GOT3 (cell line): ENCODE measurements around the gene ELF1.

Experiments
- DNase-seq: peaks from one replicate; lab custom pipeline; 2025; ENCODE audit warnings: mixed read lengths; lab: John Stamatoyannopoulos, UW

Gene ELF1

DNA sequence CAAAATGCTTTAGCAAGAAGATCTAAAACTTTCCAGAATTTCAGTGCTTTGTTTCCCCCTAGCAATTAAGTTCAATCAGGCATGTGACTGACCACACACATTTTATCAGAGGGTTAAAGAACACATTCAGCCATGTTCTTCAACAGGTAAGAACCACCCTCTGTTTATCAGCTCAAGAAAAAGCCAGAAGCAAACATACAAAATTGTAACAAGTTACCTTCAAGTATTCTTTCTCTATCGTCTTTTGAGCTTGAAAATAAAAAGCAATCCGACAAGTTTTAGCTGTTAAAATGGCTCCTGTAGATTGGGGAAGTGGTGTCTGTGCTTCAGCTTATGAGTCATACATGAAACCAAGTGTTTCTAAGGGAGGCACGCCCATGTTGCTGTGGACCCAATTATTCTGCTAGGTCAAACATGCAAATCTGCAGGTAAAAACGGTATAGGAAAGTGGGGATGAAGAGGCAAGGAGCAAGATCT, at the start of gene ELF1:
Gene ELF1, minus strand, starts transcription at position 306 of the 477 bp plus-strand sequence. CDS start 37,262 bp downstream, outside the sequence.
- no peak for DNase-seq

DNA sequence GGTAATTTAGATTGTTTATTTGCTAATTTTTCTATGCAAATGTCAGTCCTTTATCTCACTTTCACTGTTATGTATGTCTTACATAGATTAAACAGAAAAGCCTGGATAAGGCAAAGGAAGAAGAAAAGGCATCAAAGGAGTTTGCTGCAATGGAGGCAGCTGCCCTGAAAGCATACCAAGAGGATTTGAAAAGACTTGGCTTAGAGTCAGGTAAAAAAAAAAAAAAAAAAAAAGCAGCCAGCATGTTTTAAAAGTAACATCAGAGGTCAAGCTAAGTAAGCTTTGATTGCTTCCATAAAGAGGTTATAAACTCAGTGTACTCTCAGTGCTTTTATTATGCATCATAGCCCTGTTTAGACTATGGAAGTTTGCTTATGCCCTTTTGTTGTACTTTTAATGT, 46.0 kb upstream of the ELF1 start:
- no peak for DNase-seq

GRCh38 chr13:41064493-41064892, 45.4 kb upstream of the ELF1 start:
- DNase-seq, result no peak

DNA sequence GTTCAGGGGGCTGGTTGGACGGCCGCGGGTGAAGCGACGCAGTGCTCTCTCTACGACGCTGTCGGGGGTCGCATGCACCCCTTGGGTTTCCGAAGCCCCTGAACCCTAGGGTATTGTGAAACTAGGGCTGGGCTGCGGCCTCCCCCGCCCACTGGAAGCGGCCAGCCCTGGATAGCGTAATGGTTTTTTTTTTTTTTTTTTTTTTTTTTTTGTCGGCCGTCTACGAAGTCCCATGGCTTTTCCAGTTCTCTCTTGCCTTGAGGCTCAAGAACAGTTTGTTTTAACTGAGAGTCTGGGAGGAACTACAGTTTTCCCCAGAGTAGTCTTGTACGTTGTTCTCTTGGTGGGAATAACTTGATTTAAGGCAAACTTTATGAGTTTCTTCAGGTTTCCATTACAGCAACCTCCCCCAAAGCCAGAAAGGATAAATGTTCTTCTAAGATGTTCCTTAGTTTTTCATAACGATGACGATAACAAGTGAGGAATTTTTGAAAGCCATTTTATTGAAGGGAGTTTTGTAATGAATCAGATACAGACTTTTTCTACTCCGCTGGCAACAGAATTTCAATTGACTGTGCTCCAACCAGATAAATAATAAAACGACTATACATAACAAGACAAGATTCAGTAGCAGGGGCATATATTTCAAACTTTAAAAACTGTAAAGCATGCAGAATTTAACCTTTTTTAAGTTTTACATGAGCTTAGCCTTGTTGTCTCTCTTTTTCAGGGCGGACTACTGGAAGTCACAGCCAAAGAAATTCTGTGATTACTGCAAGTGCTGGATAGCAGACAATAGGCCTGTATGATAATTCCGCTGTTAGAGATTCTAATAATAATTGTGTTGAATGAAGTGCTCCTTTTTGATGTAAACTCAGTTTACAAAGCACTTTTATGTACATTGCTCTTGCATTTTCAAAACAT, 43.1 kb upstream of the ELF1 start:
- DNase-seq, result no peak

DNA sequence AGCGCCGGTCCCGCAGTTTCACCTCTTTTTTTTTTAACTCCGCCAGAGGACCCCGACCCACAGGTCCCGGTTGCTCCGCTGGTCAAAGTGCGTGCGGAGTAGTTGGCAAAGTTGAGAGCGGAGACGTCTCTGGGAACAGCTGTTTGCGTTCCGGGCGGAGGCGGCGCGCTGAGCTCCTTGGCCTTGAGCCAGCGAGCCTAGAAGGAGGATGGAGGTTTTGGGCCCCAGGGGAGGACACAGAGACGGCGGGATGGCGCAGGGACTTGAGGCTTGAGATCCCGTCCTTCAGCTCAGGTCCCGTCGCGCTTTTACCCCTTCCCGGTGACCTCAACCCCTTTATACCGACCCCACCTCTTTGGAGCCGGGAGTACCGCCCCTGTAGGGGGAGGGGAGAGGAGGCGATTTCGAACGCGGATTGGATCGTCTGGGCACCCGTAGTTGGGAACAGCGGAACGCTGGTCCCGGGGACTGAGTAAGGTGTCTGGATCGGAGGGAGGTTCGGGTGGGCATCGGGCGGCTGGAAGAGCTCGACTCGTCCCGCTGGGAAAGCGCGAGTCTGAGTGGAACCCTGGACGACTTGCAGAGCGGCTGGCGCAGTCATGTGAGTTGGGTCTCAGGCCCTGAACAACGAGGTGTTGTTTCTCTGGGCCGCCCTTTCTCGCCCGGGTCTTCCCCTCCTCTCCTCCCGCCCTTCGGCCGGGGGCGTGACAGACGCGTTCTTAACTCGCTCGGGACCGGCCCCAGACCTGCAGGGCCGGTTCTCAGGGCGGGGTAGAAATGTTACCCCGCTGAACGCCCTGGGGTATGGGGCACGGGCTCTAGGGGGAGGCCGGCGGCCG, 42.2 kb upstream of the ELF1 start, which contains the start of gene WBP4:
Gene WBP4, plus strand, starts transcription at position 435 of the 839 bp plus-strand sequence. Its CDS starts 165 bp downstream, at position 600.
- peak; percentile 82 for DNase-seq

DNA sequence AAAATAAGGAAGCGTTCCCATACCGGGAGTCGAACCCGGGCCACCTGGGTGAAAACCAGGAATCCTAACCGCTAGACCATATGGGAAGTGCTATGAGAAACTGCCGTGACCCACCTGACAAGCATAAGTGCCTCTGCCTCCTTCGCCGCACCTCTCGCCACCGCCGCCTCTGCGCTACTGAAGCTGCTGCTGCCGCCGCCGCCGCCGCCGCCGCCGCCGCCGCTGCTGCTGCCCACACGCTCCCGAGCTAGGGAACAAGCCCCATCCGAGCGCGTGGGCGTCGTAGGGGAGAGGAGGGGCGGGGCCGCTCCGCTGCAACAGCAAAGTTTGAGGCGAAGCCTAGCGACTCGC, 41.6 kb upstream of the ELF1 start:
- peak; percentile 75 for DNase-seq

GRCh38 chr13:41060082-41060723, 41.1 kb upstream of the ELF1 start:
- peak; percentile 56 for DNase-seq

- no peak for DNase-seq
Measured at GRCh38 chr13:41059456-41060081, 40.5 kb upstream of the ELF1 start.

DNA sequence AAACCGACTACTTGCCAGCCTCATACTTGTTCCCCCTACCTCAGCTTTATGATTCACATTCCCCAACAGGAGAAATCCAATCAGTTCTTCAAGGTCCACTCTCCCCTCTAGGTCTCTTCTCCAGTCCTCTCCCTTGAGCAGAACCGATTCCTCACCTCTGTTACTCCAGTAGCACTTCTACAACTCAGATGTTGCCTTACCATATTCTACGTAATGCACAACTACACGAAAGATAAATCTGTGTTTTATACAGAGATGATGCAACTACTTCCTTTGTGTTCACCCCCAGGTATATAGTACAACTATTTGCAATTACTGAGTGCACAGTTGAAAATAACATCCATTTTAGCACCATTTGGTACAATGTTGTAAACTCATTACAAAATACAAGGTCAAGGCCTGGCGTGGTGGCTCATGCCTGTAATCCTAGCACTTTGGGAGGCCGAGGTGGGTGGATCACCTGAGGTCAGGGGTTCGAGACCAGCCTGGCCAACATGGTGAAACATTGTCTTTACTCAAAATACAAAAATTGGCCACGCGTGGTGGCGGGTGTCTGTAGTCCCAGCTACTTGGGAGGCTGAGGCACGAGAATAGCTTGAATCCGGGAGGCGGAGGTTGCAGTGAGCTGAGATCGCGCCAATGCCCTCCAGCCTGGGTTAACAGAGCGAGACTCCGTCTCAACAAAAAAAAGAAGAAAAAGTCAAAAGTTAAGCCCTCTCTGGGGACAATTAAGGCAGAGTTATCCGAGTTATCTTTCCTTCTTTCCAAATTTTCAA, 39.4 kb upstream of the ELF1 start:
- no peak for DNase-seq

DNA sequence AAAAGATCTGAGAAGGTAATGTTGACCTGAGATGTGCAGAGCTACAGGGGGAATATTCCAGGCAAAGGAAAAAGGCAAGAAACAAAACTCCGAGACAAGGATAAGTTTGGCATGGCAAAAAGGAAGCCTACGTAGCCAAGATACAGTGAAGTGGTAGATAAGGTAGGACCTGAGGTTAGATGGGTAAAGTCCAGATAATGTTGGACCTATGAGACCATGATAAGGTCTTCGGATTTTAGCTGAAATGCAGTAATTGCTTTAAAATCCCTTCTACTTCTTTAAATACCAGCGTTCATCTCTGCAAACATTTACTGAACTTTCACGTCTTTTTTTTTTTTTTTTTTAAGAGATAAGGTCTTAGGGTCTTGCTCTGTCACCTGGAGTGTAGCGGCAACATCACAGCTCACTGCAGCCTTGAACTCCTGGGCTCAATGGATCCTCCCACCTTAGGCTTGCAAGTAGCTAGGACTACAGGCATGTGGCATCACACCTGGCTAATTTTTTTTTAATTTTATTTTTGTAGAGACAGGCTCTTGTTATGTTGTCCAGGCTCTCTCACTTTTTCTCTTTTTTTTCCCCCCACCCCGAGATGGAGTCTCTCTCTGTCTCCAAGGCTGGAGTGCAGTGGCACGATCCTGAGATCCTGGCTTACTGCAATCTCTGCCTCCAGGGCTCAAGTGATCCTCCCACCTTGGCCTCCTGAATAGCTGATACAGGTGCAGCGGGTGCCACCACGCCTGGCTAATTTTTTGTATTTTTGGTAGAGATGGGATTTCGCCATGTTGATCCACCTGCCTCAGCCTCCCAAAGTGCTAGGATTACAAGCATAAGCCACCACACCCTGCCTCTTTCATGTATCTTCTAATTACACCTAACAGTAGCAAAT, 38.0 kb upstream of the ELF1 start:
- no peak for DNase-seq

GRCh38 chr13:41056194-41056593, 37.1 kb upstream of the ELF1 start:
- DNase-seq, result no peak

- DNase-seq, result no peak
Measured at GRCh38 chr13:41054919-41055619, 36.0 kb upstream of the ELF1 start.

DNA sequence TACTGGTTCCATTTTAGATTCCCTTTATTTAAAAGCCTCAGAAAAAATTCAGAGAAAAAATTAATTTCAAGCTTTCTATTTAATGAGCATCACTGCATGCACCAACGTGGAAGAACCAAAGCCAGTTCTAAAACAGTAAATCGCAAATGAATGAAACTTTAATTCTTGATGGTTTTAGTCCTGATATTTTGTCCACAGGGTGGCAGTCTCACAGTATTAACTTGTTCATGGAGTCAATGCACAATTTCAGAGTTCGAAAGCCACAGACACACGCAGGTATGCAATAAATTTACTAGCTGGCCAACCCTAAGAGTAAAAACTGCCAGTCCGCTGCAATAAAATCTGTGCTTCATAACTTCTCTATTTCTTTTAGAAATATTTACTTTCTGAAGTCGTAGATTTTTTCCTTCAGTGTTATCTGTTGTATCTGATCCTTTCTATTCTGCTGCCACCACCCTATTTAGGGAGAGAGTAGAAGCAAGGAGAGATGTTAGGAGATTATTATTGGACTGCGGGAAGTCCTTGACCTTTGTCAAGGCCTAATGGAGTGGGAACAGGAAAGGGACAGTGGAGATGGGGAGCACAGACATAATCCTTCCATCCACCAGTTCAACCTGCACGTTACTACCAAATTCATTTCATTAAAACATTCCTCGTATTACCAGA, 35.2 kb upstream of the ELF1 start:
- DNase-seq, result no peak

GRCh38 chr13:41053384-41053826, 34.3 kb upstream of the ELF1 start:
- no peak for DNase-seq

DNA sequence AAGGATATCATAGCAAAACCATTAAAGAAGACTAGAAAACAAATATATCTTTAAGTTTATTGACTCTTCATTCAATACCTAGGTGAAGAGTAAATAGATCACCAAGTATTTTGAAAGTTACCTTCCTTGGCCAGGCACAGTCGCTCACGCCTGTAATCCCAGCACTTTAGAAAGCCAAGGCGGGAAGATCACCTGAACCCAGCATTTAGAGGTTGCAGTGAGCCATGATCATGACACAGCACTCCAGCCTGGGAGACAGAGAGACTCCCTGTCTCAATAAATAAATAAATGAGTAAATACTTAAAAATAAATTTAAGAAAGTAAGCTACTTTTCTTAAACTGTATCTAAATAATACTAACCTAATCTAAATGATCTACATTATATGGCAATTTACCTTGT, 33.3 kb upstream of the ELF1 start:
- no peak for DNase-seq

DNA sequence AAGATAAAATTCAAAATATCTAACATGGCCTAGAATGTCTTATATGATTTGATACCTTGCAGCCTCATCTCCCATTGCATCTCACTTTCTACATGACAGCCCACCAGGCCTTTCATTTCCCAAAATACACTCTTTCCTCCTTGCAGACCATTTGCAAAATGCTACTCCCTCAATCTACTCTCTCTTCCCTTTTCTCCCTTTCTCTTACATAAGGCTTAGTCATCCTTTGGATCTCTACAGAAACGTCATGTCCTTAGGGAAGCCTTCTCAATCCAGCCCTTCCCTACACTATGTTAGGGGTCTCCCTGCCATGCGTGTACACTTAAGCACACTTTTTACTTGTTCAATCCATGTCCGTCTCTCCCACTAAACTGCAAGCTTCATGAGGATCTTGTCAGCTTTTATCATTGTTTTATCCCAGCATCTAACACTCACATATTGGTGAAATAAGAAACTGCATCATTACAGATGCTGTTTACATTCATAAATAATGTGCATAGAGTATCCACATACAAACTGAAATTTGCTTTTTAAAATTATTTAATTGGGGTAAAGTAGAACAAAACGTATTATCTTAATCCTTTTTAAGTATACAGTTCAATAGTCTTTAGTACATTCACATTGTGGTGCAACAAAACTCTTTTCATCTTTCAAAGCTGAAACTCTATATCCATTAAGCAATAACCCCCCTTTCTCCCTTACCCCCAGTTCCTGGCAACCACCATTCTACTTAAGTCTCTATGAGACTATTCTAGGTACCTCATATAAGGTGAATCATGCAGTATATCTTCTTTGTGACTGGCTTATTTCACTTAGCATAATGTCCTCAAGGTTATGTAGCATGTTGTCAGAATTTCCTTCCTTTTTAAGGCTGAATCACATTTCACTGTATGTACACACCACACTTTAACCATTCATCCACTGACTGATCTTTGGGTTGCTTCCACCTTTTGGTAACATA, 30.6 kb upstream of the ELF1 start:
- DNase-seq, result no peak

- no peak for DNase-seq
Measured at GRCh38 chr13:41048640-41049039, 29.5 kb upstream of the ELF1 start.
